ENCODE results near the gene CERK. TPM values are rescaled to one million over a fixed set of nuclear protein-coding genes. Genes with fewer than 3 reads are reported as not detected.

CERK gene
- total RNA-seq, 1 donor from 2014 or later: 102 TPM

DNA sequence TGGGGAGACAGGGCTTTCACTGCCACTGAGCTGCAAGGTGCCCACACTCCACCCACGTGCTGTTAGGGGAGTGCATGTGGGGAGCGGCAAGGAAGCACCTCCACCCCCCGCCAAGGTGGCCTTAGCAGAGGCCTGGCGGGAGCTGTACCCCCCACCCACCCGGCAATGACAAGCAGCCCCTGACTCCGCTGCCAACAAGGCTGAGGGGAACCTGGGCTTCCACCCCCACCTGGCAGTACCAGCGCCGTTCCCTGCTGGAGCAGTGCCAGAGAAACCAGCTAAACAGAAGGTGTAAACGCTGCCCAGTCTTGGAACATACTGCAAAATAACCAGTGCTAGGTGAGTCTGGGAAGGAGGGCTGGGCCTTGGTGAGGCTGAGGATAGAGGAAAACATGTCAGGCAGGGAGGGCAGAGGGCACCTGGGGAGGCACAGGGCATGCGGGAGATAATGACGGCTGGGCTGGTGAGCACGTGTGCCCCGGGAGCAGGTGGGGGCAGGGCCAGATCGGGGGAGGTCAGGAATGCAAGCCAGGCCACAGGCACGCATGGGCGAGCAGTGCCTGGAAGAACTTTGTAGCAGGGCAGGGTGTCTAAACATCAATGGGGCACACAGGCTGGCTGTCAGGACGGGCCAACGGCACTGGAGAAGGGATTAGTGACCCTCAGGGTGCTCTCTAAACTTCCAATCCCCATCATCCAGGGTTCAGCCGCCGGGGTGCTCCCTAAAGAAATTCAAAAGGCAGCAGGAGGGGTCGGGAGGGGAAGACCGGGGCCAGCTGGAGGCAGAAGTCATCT is 6.6 kb downstream of the CERK start:
- Mint-ChIP-seq H3K4me1 (peaks cover 24% of the 10 kb centered on the region), H3K36me3 (ENCODE audit: low read depth) (no peaks in the 10 kb centered on the region), H3K9me3 (no peaks in the 10 kb centered on the region), H3K4me3 (peak overlapping the region; percentile 31), H3K27me3 (ENCODE audit: low read depth) (no peaks in the 10 kb centered on the region), H3K27ac (ENCODE audit: unreplicated experiment) (peak overlapping the region; percentile 19)
- TF ChIP-seq, protein P1, sequence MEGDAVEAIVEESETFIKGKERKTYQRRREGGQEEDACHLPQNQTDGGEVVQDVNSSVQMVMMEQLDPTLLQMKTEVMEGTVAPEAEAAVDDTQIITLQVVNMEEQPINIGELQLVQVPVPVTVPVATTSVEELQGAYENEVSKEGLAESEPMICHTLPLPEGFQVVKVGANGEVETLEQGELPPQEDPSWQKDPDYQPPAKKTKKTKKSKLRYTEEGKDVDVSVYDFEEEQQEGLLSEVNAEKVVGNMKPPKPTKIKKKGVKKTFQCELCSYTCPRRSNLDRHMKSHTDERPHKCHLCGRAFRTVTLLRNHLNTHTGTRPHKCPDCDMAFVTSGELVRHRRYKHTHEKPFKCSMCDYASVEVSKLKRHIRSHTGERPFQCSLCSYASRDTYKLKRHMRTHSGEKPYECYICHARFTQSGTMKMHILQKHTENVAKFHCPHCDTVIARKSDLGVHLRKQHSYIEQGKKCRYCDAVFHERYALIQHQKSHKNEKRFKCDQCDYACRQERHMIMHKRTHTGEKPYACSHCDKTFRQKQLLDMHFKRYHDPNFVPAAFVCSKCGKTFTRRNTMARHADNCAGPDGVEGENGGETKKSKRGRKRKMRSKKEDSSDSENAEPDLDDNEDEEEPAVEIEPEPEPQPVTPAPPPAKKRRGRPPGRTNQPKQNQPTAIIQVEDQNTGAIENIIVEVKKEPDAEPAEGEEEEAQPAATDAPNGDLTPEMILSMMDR (conservative IDR thresholded peaks at IDR 0.05): no peak
- no peak for DNase-seq (ENCODE audit: low read depth, low spot score)

DNA sequence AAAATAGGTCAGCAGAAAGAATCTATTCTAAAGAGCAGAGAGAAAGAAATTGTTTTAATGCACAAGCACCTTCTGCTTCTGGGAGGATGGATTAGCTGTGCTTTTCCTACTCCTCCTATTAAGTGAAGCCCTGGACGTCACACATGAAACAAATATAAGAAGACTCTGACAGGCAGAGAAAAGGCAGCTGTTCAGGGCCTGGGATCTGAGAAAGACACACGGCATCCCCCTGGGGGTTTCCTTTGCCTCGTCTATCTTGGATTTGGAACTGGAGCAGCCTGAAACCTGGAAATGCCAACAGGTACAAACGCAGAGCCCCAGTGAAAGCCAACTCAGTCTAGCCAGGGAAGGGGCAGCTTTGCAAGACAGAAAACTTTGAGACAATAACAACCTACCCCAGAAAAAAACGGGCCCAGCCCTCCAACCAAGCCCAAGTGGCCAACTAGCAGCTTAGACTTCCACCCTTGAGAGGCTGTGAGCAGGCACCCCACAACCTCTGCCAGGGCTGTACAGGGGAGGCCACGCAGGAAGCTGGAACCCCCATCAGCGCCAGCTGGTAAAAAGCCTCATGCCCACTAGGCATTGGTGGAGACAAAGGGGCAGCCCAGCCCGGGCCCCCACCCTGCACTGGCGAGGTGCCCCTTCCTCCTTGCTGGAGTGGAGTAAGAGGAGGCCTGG is 7.3 kb downstream of the CERK start:
- H3K9me3 Mint-ChIP-seq: no peaks in the 10 kb centered on the region
- H3K4me1 Mint-ChIP-seq: peaks cover 23% of the 10 kb centered on the region
- DNase-seq (ENCODE audit: low read depth, low spot score): no peak
- TF ChIP-seq, protein P1 (conservative IDR thresholded peaks at IDR 0.05): no peak
- no peaks in the 10 kb centered on the region for H3K27me3 Mint-ChIP-seq (ENCODE audit: low read depth)
- no peak overlapping the region for H3K27ac Mint-ChIP-seq (ENCODE audit: unreplicated experiment)
- H3K4me3 Mint-ChIP-seq: peak overlapping the region; percentile 60
- H3K36me3 Mint-ChIP-seq (ENCODE audit: low read depth): no peaks in the 10 kb centered on the region

DNA sequence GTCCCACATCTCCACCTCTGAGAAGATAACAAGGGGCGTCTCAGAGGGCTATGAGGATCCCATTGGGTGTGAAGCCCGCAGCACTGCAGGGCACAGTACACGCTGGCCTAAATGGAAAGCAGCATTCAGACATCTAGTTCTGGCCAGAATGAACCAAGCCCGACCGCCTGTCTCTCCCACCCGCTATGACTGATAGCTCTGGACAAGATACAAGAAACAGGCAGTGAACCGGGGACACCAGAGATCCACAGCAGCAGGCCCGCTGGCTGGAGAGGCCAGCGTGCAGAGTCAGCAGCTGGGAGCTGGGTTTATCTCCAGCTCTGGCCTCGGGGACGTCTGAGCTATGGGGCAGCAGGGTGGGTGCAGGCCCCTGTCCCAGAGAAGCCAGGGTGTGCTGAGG is 9.6 kb downstream of the CERK start:
- H3K27ac Mint-ChIP-seq (ENCODE audit: unreplicated experiment): no peak overlapping the region
- H3K9me3 Mint-ChIP-seq: no peaks in the 10 kb centered on the region
- no peak for DNase-seq (ENCODE audit: low read depth, low spot score)

DNA sequence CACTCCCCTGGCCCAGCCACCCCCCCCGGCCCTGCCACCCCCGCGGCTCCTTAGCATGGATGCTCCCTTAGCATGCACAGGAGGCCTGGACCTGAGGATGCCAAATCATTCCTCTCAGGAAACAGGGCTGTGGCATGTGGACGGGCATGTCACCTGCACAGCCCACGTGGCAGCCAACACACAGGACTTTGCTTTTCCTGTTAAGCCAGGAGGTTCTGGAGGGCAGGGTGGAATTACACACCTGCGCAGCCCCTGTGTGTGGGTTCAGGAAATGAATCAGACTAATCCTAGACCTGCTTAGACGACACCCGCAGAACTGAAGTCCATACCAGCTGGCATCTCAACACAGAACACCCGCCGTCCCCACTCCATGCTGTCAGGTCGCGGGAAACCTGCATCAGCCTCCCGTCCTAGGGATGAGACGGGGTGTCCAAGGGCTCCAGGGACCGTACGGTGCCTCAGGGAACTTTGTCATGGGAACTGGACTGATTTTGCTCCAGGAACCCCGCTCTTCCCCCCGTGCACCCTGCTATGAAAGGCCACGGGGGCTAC is 10.2 kb downstream of the CERK start:
- H3K4me1 Mint-ChIP-seq: peaks cover 26% of the 10 kb centered on the region
- no peak overlapping the region for H3K27ac Mint-ChIP-seq (ENCODE audit: unreplicated experiment)

More for the DNA sequence above, 9.6 kb downstream of the CERK start:
- no peak overlapping the region for H3K4me3 Mint-ChIP-seq
- peaks cover 26% of the 10 kb centered on the region for H3K4me1 Mint-ChIP-seq
- H3K27me3 Mint-ChIP-seq (ENCODE audit: low read depth): no peaks in the 10 kb centered on the region
- TF ChIP-seq, protein P1 (conservative IDR thresholded peaks at IDR 0.05): no peak
- H3K36me3 Mint-ChIP-seq (ENCODE audit: low read depth): no peaks in the 10 kb centered on the region

DNA sequence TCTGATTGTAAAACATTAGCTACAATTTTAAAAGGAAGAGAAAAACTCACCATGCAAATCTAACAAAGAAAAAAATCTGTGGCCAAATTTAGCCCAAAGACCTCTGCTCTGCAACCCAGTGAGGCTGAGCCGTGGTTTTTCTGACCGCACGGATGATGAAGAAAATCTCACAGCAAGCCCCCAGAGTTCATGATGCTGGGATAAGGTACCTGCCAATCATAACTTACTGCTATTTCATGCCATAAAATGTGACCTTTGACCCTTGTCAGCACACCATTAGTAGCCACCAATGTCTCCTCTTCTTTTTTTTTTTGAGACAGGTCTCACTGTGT is 11.1 kb downstream of the CERK start:
- Mint-ChIP-seq H3K36me3 (ENCODE audit: low read depth) (no peaks in the 10 kb centered on the region), H3K9me3 (no peaks in the 10 kb centered on the region), H3K4me3 (no peak overlapping the region), H3K27me3 (ENCODE audit: low read depth) (no peaks in the 10 kb centered on the region), H3K4me1 (peaks cover 18% of the 10 kb centered on the region), H3K27ac (ENCODE audit: unreplicated experiment) (no peak overlapping the region)
- TF ChIP-seq, protein P1 (conservative IDR thresholded peaks at IDR 0.05): no peak
- no peak for DNase-seq (ENCODE audit: low read depth, low spot score)

More for the DNA sequence above, 10.2 kb downstream of the CERK start:
- H3K9me3 Mint-ChIP-seq: no peaks in the 10 kb centered on the region
- no peak for DNase-seq (ENCODE audit: low read depth, low spot score)
- no peaks in the 10 kb centered on the region for H3K36me3 Mint-ChIP-seq (ENCODE audit: low read depth)
- no peaks in the 10 kb centered on the region for H3K27me3 Mint-ChIP-seq (ENCODE audit: low read depth)
- H3K4me3 Mint-ChIP-seq: no peak overlapping the region
- TF ChIP-seq, protein P1 (conservative IDR thresholded peaks at IDR 0.05): no peak

Data from neural crest cell (in vitro differentiated cells).